Thoracic aorta endothelial cell (primary cell): Measurements from ENCODE around the gene SCAMP3. TPM values are rescaled to one million over a fixed set of nuclear protein-coding genes. Genes with fewer than 3 reads are reported as not detected.

ENCODE experiments used
- total RNA-seq: library from RNA; depleted of rRNA; stranded (reverse); fragments of >200 nt; gene quantifications from 2 replicates; pipeline ENCODE4 v1.2.3, GENCODE V29; 2012

The SCAMP3 gene
- 36.3 and 45.4 TPM in 2 replicates for total RNA-seq

DNA sequence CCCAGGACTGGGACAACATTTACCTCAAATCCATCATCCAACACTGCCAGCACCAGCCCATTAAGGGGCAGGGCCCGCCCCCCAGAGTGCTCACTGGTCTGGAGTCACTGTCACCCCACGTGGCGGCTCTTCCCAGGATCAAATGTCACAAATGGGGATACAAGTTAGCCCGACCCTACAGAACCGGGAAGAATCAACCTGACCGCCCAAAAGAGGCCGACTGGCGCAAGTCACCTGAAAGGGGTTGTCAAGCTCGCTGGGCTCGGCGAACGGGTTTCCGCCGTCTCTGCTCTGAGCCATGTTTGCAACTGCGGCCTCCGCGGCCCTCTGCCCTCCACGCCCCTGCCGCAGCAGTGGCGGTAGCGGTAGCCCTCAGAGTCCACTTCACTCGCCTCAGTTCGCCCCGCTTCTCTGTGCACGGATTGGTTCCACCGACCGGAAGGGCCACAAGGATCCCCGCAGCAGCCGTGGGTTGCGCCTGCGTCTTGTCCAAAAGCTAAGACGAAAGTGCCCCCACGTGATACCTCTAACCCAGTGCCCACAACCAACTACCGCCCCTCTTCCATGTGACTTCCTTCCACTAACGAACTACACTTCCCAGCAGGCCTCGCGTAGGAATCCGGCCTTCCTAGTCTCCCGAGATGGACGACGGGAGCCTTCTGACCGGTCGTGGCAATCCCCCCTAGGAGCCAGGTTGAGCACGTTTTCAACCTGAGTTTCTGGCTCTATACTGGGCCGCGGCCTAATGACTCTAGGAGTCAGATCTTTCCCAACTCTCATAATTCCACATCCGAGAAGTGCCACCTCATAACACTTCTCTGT is at the start of gene SCAMP3:
Gene SCAMP3 (minus strand): TSS at position 509 of the 822 bp plus-strand sequence. CDS start 209 bp downstream, at position 300.

DNA sequence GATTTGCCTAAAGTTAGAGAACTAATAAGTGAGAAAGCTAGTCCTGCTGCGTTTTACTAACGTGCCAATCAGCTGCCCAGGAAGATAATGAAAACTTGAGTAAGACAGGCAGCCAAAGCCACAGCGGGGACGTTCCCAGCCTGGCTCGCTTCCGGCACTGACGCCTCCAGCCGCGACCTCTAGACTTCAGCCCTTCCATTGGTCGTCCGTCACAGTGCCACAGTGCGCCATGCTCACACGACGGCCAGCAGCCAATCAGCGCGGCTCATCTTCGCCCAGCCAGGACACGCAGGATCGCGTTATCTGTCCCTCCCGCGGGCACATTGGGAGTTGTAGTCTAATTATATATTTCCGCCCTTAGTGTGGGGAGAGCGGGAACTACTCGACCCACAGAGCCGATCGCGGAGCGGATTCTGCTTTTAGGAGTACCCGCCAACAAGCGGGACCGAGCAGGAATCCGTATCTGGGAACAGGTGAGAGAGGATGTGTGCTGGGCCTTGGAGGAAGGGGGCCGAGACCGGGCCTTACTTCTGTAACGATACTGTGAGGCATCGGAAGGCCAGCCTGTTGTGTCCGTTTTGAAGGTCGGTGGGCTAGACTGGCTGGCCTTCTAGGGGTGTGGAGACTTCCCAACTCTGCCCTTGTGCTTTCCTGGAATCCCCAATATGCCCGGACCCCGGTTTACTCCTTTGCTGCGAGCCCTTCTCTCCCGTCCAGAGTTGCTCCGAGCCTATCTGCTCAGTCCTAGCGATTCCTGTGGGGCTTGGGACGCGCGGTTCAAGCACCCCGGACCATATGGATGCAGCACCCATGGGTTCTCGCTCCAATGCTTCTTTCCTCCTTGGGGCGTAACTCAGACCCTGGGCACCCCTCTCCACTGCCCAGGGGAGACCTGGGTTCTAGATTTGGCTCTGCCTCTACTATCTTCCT is 46.6 kb upstream of the SCAMP3 start, which contains the start of gene FDPS:
Gene FDPS (plus strand): TSS at position 374 of the 930 bp plus-strand sequence. CDS start 924 bp downstream, outside the sequence.

DNA sequence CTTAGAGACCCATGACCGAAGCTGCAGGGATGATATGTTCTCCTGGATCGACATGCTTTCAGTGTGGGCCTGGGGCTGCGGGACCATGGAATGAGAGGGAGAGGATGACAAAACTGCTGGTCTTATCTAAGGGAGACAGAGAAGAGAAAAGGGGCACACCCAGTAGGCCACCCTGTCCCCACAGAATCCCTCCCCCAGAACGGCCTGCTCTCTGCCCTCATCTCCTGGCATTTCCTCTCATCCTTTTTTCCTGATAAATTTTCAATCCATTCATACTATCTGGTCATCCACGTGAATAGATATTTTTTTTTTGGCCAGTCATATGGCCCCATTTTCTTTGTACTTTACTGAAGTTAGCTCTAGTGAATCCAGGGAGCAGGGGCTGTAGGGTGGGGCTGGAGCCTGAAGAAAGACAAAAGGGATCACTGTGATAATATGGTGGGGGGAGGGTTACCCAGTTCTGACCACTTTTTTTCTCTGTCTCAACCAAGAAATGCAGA is 39.2 kb upstream of the SCAMP3 start, which contains the start of gene PKLR:
Gene PKLR (minus strand): TSS at position 97 of the 500 bp plus-strand sequence. CDS start 43 bp downstream, at position 54.

DNA sequence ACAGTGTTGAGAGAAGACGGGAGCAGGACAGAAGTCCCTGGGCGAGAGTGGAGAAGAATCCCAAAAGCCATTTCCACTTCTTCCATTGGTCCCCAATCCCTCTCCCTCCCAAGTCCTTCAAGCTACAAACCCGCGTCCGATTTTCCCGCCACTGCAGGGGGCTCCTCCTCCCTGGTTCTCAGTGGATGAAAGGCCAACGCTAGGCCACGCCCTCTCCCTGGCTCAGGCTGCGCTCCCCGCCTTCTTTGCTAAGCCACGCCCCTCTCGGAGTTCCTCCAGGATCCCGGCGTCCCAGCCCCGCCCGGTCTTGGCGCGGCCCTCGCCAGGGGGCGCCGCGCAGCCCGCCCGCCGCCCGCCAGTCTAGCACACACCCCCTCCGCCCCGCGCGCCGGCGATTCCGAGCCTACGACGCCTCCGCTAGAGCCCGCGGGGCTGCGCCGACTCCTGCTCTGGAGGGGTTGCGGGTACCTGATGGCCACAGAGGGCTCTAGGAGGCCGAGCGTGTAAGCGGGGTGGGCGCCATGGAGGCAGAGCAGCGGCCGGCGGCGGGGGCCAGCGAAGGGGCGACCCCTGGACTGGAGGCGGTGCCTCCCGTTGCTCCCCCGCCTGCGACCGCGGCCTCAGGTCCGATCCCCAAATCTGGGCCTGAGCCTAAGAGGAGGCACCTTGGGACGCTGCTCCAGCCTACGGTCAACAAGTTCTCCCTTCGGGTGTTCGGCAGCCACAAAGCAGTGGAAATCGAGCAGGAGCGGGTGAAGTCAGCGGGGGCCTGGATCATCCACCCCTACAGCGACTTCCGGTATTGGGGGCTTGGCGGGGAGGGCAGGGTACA is 15.1 kb upstream of the SCAMP3 start, which contains the start of gene HCN3:
Gene HCN3 (plus strand): TSS at position 394 of the 832 bp plus-strand sequence. CDS start 128 bp downstream, at position 522.

GRCh38 chr1:155273343-155274245 is 11.4 kb upstream of the SCAMP3 start, which contains the start of gene CLK2:
CLK2 (minus strand) TSS chr1:155273504; CDS start chr1:155270977, 2,527 bp downstream.

DNA sequence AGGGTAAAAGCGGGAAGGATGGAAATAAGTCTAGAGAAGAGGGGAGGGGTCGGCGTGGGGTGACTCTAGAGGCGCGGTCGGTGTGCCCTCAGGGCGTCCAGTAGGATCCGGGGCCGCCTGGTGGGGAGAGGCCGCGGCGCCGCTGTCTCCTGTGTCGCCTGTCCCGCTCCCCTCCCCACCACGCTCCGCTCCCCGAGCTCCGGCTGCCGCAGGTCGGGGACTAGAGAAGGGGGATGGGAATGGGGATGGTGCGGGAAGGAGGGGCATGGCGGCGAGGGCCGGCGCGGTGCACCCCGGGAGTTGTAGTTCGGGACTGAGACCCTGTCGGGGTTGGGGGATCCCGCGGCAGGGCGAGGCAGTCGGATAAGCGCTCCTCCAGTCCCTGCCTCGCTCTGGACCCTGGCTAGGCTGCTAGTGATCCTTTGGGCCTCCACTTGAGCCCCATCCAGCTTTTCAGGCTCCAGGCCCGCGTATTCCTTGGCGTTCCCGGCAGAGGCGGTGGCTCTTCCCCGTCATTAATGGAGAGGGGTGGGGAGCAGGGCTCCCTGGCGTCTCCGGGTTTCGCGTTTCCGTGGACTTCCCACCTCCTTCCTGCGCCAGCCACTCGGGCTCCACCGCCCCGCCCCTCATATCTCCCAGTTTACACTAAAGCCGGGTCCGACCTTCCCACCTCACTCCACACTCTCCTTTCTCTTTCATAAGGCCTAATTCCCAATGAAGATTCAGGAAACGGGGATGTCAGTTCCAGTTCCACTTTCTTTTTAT is 6.7 kb downstream of the SCAMP3 start, which contains the start of gene ENTREP3:
Gene ENTREP3 (minus strand): TSS at position 241 of the 765 bp plus-strand sequence. CDS start 606 bp downstream, outside the sequence.

GRCh38 chr1:155208541-155209311 is 53.4 kb downstream of the SCAMP3 start, which contains the start of gene MTX1:
MTX1 (plus strand) TSS chr1:155208695; CDS start chr1:155208805, 110 bp downstream.

DNA sequence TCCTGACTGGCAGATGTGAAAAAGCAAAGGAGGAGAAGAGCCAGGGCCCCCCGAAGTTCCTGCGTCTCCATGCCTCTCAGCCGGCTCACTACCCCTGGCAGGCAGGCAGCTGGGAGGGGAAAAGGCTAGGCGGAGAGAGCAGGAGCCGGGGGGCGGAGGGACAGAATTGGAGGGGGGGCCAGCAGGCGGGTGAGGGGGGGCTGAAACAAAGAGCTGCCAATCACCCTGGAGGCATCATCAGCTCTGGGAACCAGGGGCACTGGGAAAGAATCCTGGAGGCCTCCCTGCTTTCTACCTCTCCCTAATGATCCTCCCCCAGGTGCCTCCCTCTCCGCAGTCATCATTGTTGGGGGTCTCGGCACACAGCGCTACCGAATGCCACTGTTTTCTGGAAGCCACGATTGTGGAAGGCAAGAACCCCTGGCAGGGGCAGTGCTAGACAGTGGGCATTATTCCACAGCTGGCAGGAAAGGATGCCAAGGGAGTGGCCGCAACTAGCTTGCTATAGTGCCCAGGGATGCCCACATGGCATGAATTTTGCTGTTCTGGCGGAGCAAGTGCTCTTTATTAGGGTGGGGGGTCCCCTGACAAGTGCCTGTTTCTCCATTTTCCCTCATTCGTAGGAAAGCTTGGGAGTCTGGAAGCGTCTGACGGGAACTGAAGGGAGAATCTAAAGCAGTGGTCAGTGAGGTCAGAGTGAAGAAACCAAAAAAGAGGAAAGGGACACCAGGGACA is 54.2 kb downstream of the SCAMP3 start, which contains the start of gene THBS3:
Gene THBS3 (minus strand): TSS at position 92 of the 735 bp plus-strand sequence. CDS start 21 bp downstream, at position 71.

Other genes starting within 250 kb of the SCAMP3 start
- gene DCST2, start 228.6 kb downstream of the SCAMP3 start, total RNA-seq, result 0.29 TPM in 1 of 2 replicates, not detected in the other
- not detected in 2 replicates for gene DCST1, start 228.5 kb downstream of the SCAMP3 start, total RNA-seq
- 172 and 268 TPM in 2 replicates for gene ADAM15, start 211.0 kb downstream of the SCAMP3 start, total RNA-seq
- 4.0 and 7.0 TPM in 2 replicates for gene EFNA4, start 198.6 kb downstream of the SCAMP3 start, total RNA-seq
- gene EFNA3, start 183.5 kb downstream of the SCAMP3 start, total RNA-seq, result 0.66 and 1.9 TPM in 2 replicates
- gene EFNA1, start 134.5 kb downstream of the SCAMP3 start, total RNA-seq, result 30.5 and 45.1 TPM in 2 replicates
- gene SLC50A1, start 126.5 kb downstream of the SCAMP3 start, total RNA-seq, result 24.3 and 39.1 TPM in 2 replicates
- gene DPM3, start 121.8 kb downstream of the SCAMP3 start, total RNA-seq, result 23.7 and 37.9 TPM in 2 replicates
- 77.7 and 105 TPM in 2 replicates for gene KRTCAP2, start 89.1 kb downstream of the SCAMP3 start, total RNA-seq
- 5.7 and 7.2 TPM in 2 replicates for gene TRIM46, start 88.5 kb downstream of the SCAMP3 start, total RNA-seq
- gene THBS3, start 54.5 kb downstream of the SCAMP3 start, total RNA-seq, result 8.5 and 9.1 TPM in 2 replicates
- gene MTX1, start 53.7 kb downstream of the SCAMP3 start, total RNA-seq, result 36.7 and 43.9 TPM in 2 replicates
- 11.8 and 15.3 TPM in 2 replicates for gene ENTREP3, start 6.9 kb downstream of the SCAMP3 start, total RNA-seq
- gene CLK2, start 11.1 kb upstream of the SCAMP3 start, total RNA-seq, result 33.8 and 34.6 TPM in 2 replicates
- 0.40 and 0.65 TPM in 2 replicates for gene HCN3, start 15.1 kb upstream of the SCAMP3 start, total RNA-seq
- gene PKLR, start 39.1 kb upstream of the SCAMP3 start, total RNA-seq, result not detected in 2 replicates
- gene FDPS, start 46.5 kb upstream of the SCAMP3 start, total RNA-seq, result 391 and 487 TPM in 2 replicates
- 13.7 and 19.6 TPM in 2 replicates for gene RUSC1, start 58.5 kb upstream of the SCAMP3 start, total RNA-seq